B cell (primary cell): ENCODE results near the gene FAM120AOS.

ENCODE experiments used
- CTCF ChIP-seq: fragments of 200-600 bp; IDR thresholded peaks from one replicate; pipeline ENCODE4 v1.8.0; 2022; ENCODE audit warnings: antibody characterized with exemption, mild to moderate bottlenecking
- EZH2 ChIP-seq: IDR thresholded peaks from 2 replicates; pipeline ENCODE4 v1.6.1; 2012; ENCODE audit warnings: borderline replicate concordance, low read depth, mild to moderate bottlenecking, moderate library complexity, low read length; ENCODE audit not compliant: insufficient read depth, poor library complexity, severe bottlenecking

- TF ChIP-seq CTCF (no peak), EZH2 (no peak)
These were observed 7.3 kb downstream of the FAM120AOS start for GRCh38 chr9:93446073-93446472.
